Measurements from ENCODE around the gene ARHGEF10L. TPM values are rescaled to one million over a fixed set of nuclear protein-coding genes. Genes with fewer than 3 reads are reported as not detected.
A peak's percentile ranks its signal among the peaks of the same experiment; 100 is the strongest.

The ARHGEF10L gene
- total RNA-seq, 1 experiment from 2014 or later, result 11.2 TPM

DNA sequence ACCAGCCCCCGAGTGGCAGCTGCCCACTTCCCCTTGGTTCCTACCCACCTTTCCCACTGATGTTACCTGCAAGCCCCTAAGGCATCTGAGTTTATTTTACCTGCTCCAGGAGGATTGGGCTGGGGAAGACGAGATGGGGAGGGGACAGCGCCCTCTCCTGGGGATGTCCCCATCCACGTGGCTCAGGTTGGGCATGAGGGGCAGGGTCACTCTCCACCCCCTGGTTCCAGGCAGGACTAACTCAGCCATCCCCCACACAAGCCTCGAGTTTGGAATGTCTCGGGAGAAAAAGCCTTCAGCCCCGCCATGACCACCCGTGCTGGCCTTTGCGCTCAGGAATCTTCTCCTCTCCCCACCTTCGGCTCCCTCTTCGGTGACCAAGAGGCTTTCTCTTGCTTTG is 90.0 kb downstream of the ARHGEF10L start:
- Histone ChIP-seq H4K20me1 (ENCODE audit: low read length) (no peaks in the 10 kb centered on the region), H3K4me3 (ENCODE audit: low read length) (no peak overlapping the region), H2AFZ (ENCODE audit: low read length) (no peak overlapping the region), H3K27me3 (ENCODE audit: low read length) (no peaks in the 10 kb centered on the region), H3K9me3 (ENCODE audit: low read length) (no peaks in the 10 kb centered on the region), H3K79me2 (ENCODE audit: low read length) (no peaks in the 10 kb centered on the region), H3K9me2 (replicated peaks; ENCODE audit: low read length) (no peaks in the 10 kb centered on the region), H3K4me2 (ENCODE audit: low read length) (no peak overlapping the region), H3K27ac (ENCODE audit: low read length) (no peak overlapping the region), H3K9ac (ENCODE audit: low read length) (no peak overlapping the region), H3K36me3 (ENCODE audit: low read depth, low read length) (no peaks in the 10 kb centered on the region), H3K4me1 (ENCODE audit: insufficient read depth, low read length) (peaks cover 22% of the 10 kb centered on the region), H3F3A (ENCODE audit: low read length, unreplicated experiment) (peaks cover 4% of the 10 kb centered on the region)
- BruUV-seq (replicated peaks), result no TSS peak
- CTCF ChIA-PET, result no interaction called here
- DNase-seq (no peak), ATAC-seq (no peak)
- no peak for TF ChIP-seq EZH2 (IDR thresholded peaks at IDR 0.05; ENCODE audit: low read length, unreplicated experiment)
- TF ChIP-seq, protein P1, sequence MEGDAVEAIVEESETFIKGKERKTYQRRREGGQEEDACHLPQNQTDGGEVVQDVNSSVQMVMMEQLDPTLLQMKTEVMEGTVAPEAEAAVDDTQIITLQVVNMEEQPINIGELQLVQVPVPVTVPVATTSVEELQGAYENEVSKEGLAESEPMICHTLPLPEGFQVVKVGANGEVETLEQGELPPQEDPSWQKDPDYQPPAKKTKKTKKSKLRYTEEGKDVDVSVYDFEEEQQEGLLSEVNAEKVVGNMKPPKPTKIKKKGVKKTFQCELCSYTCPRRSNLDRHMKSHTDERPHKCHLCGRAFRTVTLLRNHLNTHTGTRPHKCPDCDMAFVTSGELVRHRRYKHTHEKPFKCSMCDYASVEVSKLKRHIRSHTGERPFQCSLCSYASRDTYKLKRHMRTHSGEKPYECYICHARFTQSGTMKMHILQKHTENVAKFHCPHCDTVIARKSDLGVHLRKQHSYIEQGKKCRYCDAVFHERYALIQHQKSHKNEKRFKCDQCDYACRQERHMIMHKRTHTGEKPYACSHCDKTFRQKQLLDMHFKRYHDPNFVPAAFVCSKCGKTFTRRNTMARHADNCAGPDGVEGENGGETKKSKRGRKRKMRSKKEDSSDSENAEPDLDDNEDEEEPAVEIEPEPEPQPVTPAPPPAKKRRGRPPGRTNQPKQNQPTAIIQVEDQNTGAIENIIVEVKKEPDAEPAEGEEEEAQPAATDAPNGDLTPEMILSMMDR (conservative IDR thresholded peaks at IDR 0.05; ENCODE audit: low read depth, low read length), result peak; percentile 49; the same call in 1 of the 2 replicates
- POLR2A ChIA-PET (ENCODE audit: unreplicated experiment), result no interaction called here
- intact Hi-C loops (cut with micrococcal nuclease), result no loop called here

GRCh38 chr1:17630048-17630830 is 90.7 kb downstream of the ARHGEF10L start:
- ATAC-seq (no peak), DNase-seq (no peak)
- BruUV-seq (replicated peaks), result no TSS peak
- H3K4me2 ChIP-seq (ENCODE audit: low read length), result no peak overlapping the region
- H3K9me3 ChIP-seq (ENCODE audit: low read length), result no peaks in the 10 kb centered on the region
- no peak overlapping the region for H3K4me3 ChIP-seq (ENCODE audit: low read length)
- intact Hi-C loops (cut with micrococcal nuclease), result no loop called here
- no peaks in the 10 kb centered on the region for H3K9me2 ChIP-seq (replicated peaks; ENCODE audit: low read length)
- CTCF ChIA-PET, result no interaction called here
- H4K20me1 ChIP-seq (ENCODE audit: low read length), result no peaks in the 10 kb centered on the region
- H3K4me1 ChIP-seq (ENCODE audit: insufficient read depth, low read length), result peaks cover 14% of the 10 kb centered on the region
- H3K27ac ChIP-seq (ENCODE audit: low read length), result no peak overlapping the region
- POLR2A ChIA-PET (ENCODE audit: unreplicated experiment), result no interaction called here
- no peak overlapping the region for H2AFZ ChIP-seq (ENCODE audit: low read length)
- H3K36me3 ChIP-seq (ENCODE audit: low read depth, low read length), result no peaks in the 10 kb centered on the region
- H3K79me2 ChIP-seq (ENCODE audit: low read length), result no peaks in the 10 kb centered on the region
- TF ChIP-seq, protein P1 (conservative IDR thresholded peaks at IDR 0.05; ENCODE audit: low read depth, low read length), result no peak
- no peak for TF ChIP-seq EZH2phosphoT487 (IDR thresholded peaks at IDR 0.05; ENCODE audit: borderline replicate concordance, low read length)
- no peak for TF ChIP-seq EZH2 (IDR thresholded peaks at IDR 0.05; ENCODE audit: low read length, unreplicated experiment)
- H3K9ac ChIP-seq (ENCODE audit: low read length), result no peak overlapping the region
- H3F3A ChIP-seq (ENCODE audit: low read length, unreplicated experiment), result peaks cover 4% of the 10 kb centered on the region
- no peaks in the 10 kb centered on the region for H3K27me3 ChIP-seq (ENCODE audit: low read length)

DNA sequence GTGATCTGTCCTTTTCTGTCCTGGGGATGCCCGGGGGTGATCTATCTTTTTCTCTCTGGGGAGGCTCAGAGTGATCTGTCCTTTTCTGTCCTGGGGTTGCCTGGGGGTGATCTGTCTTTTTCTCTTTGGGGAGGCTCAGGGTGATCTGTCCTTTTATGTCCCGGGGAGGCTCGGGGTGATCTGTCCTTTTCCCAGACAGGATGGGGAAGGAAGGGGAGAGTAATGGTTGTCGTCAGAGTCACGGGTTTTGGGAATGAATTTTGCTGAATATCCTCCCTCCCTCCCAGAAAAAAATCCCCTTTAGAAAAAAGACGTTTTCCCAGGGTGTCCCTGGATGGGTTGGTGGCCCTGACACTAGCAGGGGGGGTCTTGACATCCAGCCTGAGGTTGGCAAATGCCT is 91.5 kb downstream of the ARHGEF10L start:
- no TSS peak for BruUV-seq (replicated peaks)
- no peaks in the 10 kb centered on the region for H3K9me2 ChIP-seq (replicated peaks; ENCODE audit: low read length)
- H3K9me3 ChIP-seq (ENCODE audit: low read length), result no peaks in the 10 kb centered on the region
- intact Hi-C loops (cut with micrococcal nuclease), result no loop called here
- H3F3A ChIP-seq (ENCODE audit: low read length, unreplicated experiment), result peaks cover 4% of the 10 kb centered on the region
- ChIA-PET CTCF (no interaction called here), POLR2A (ENCODE audit: unreplicated experiment) (no interaction called here)
- no peak for DNase-seq
- ATAC-seq, result no peak
- no peaks in the 10 kb centered on the region for H3K36me3 ChIP-seq (ENCODE audit: low read depth, low read length)
- no peak overlapping the region for H3K9ac ChIP-seq (ENCODE audit: low read length)
- TF ChIP-seq EZH2phosphoT487 (IDR thresholded peaks at IDR 0.05; ENCODE audit: borderline replicate concordance, low read length) (no peak), EZH2 (IDR thresholded peaks at IDR 0.05; ENCODE audit: low read length, unreplicated experiment) (no peak)
- TF ChIP-seq, protein P1 (conservative IDR thresholded peaks at IDR 0.05; ENCODE audit: low read depth, low read length), result no peak
- no peaks in the 10 kb centered on the region for H3K79me2 ChIP-seq (ENCODE audit: low read length)
- H3K27me3 ChIP-seq (ENCODE audit: low read length), result no peaks in the 10 kb centered on the region
- no peak overlapping the region for H3K4me3 ChIP-seq (ENCODE audit: low read length)
- no peak overlapping the region for H3K27ac ChIP-seq (ENCODE audit: low read length)
- H3K4me2 ChIP-seq (ENCODE audit: low read length), result no peak overlapping the region
- no peak overlapping the region for H2AFZ ChIP-seq (ENCODE audit: low read length)
- peaks cover 13% of the 10 kb centered on the region for H3K4me1 ChIP-seq (ENCODE audit: insufficient read depth, low read length)
- no peaks in the 10 kb centered on the region for H4K20me1 ChIP-seq (ENCODE audit: low read length)

All from PC-3 (cell line).